Measurements from ENCODE around the gene PDE9A.

- TF ChIP-seq REST (IDR thresholded peaks at IDR 0.05; ENCODE audit: insufficient read depth in 1 of 2, low read depth in 2 of 2, low read length in 2 of 2) (no peak), SIN3A (IDR thresholded peaks at IDR 0.05; ENCODE audit: borderline replicate concordance, insufficient read depth, low read length) (no peak), FOXP2 (optimal IDR thresholded peaks at IDR 0.05; ENCODE audit: borderline replicate concordance, extremely low read depth, extremely low read length, insufficient read depth) (no peak)
Observed at GRCh38 chr21:42782723-42783242, 129.4 kb downstream of the PDE9A start.
